Peyer's patch (tissue), 4 donors: ENCODE measurements around the gene PIEZO2. TPM values are rescaled to one million over a fixed set of nuclear protein-coding genes. Genes with fewer than 3 reads are reported as not detected.
"Not testable (repeated sequence)": the region's sequence is repeated elsewhere in the genome, so short reads cannot be mapped to it uniquely, and the experiment has no call there.

Experiments
- DNase-seq, 3 donors: peaks; one replicate each; pipeline ENCODE4 v3.0.0-alpha.2; 2017 to 2019
- H3K27ac ChIP-seq, 4 donors: fragments of 200-600 bp; sonication (generic); one replicate each; pipeline ENCODE4 v1.5.1; 2016 to 2019
- H3K27me3 ChIP-seq, 2 donors: fragments of 200-600 bp; sonication (generic); one replicate each; pipeline ENCODE4 v1.5.1; 2019
- H3K36me3 ChIP-seq, 3 donors: fragments of 200-600 bp; sonication (generic); one replicate each; pipeline ENCODE4 v1.5.1; 2016 to 2019
- H3K4me1 ChIP-seq, 4 donors: fragments of 200-600 bp; sonication (generic); one replicate each; pipeline ENCODE4 v1.5.1; 2016 to 2019
- H3K4me3 ChIP-seq, 4 donors: fragments of 200-600 bp; sonication (generic); 1 replicate in 3 of 4; 2 replicates in 1 of 4; pipeline ENCODE4 v1.5.1; 2016 to 2019; ENCODE audit warnings: mild to moderate bottlenecking in 1 of 4
- H3K9me3 ChIP-seq, 4 donors: fragments of 200-600 bp; sonication (generic); one replicate each; pipeline ENCODE4 v1.5.1; 2016 to 2019; ENCODE audit warnings: mild to moderate bottlenecking in 1 of 4
- CTCF ChIP-seq, 6 experiments: fragments of 450-650 bp in 4 of 6; fragments of 200-600 bp in 2 of 6; sonication (generic) in 1 of 6; IDR thresholded peaks; one replicate each; pipeline ENCODE4 v1.5.1; 2017 to 2019; ENCODE audit warnings: antibody characterized with exemption in 6 of 6, mild to moderate bottlenecking in 3 of 6, moderate library complexity in 1 of 6
- POLR2A ChIP-seq, 2 donors: fragments of 450-650 bp; IDR thresholded peaks; one replicate each; pipeline ENCODE4 v1.5.1; 2017; ENCODE audit warnings: antibody characterized with exemption in 2 of 2, mild to moderate bottlenecking in 2 of 2, moderate library complexity in 2 of 2
- total RNA-seq, 4 donors: library from RNA; depleted of rRNA; stranded (reverse); fragments of >200 nt; gene quantifications; one replicate each; pipeline ENCODE4 v1.1.0, GENCODE V29; 2016

PIEZO2 gene
- total RNA-seq: 1 to 10 TPM in 3 of 4 donors, under 1 TPM in 1; 0.85 to 5.8 (median 4.5) TPM

- peak in 1 of 3 donors; percentile 56 for DNase-seq
- Histone ChIP-seq H3K27me3 (peaks cover 0 to 12% of the 10 kb centered on the region in 2 donors), H3K36me3 (no peaks in the 10 kb centered on the region), H3K4me1 (peaks cover 0 to 14% (median 0%) of the 10 kb centered on the region in 4 donors), H3K4me3 (peak within 1 kb of the TSS in 3 of 4 donors; percentile 22 to 50 (median 45)), H3K27ac (no peak within 1 kb of the TSS), H3K9me3 (no peaks in the 10 kb centered on the region)
- TF ChIP-seq POLR2A (IDR thresholded peaks at IDR 0.05): no peak
- TF ChIP-seq CTCF (IDR thresholded peaks at IDR 0.05): no peak
These were observed at the start of gene PIEZO2 for GRCh38 chr18:11149441-11150270. PIEZO2 (minus strand) TSS chr18:11149569; CDS start chr18:11148588, 981 bp downstream.

GRCh38 chr18:11183637-11184036, 34.3 kb upstream of the PIEZO2 start:
- Histone ChIP-seq H3K36me3 (no peaks in the 10 kb centered on the region), H3K9me3 (no peaks in the 10 kb centered on the region), H3K4me3 (no peak overlapping the region), H3K4me1 (no peaks in the 10 kb centered on the region), H3K27me3 (no peaks in the 10 kb centered on the region), H3K27ac (no peak overlapping the region)
- DNase-seq: no peak
- TF ChIP-seq POLR2A (IDR thresholded peaks at IDR 0.05) (no peak), CTCF (IDR thresholded peaks at IDR 0.05) (no peak)

- not testable (repeated sequence) for H3K4me3 ChIP-seq, H3K27me3 ChIP-seq, H3K4me1 ChIP-seq, H3K9me3 ChIP-seq, DNase-seq, H3K36me3 ChIP-seq, H3K27ac ChIP-seq
These were observed 32.3 kb upstream of the PIEZO2 start for GRCh38 chr18:11181629-11182028.

- TF ChIP-seq POLR2A (IDR thresholded peaks at IDR 0.05) (no peak), CTCF (IDR thresholded peaks at IDR 0.05) (no peak)
These were observed 30.7 kb upstream of the PIEZO2 start for GRCh38 chr18:11179959-11180519.

GRCh38 chr18:11178951-11179549, 29.7 kb upstream of the PIEZO2 start:
- Histone ChIP-seq H3K9me3 (no peaks in the 10 kb centered on the region), H3K4me1 (no peaks in the 10 kb centered on the region), H3K27ac (no peak overlapping the region), H3K36me3 (no peaks in the 10 kb centered on the region), H3K4me3 (no peak overlapping the region), H3K27me3 (no peaks in the 10 kb centered on the region)
- no peak for TF ChIP-seq POLR2A (IDR thresholded peaks at IDR 0.05)
- no peak for TF ChIP-seq CTCF (IDR thresholded peaks at IDR 0.05)
- DNase-seq: no peak

More at GRCh38 chr18:11179959-11180519, 30.7 kb upstream of the PIEZO2 start:
- no peak overlapping the region for H3K27ac ChIP-seq
- no peaks in the 10 kb centered on the region for H3K9me3 ChIP-seq
- no peaks in the 10 kb centered on the region for H3K36me3 ChIP-seq
- no peak for DNase-seq
- H3K27me3 ChIP-seq: no peaks in the 10 kb centered on the region
- no peak overlapping the region for H3K4me3 ChIP-seq
- no peaks in the 10 kb centered on the region for H3K4me1 ChIP-seq

GRCh38 chr18:11177382-11177781, 28.0 kb upstream of the PIEZO2 start:
- DNase-seq: no peak
- Histone ChIP-seq H3K36me3 (no peaks in the 10 kb centered on the region), H3K4me3 (no peak overlapping the region), H3K27ac (no peak overlapping the region), H3K9me3 (no peaks in the 10 kb centered on the region), H3K4me1 (no peaks in the 10 kb centered on the region), H3K27me3 (no peaks in the 10 kb centered on the region)
- TF ChIP-seq CTCF (IDR thresholded peaks at IDR 0.05) (no peak), POLR2A (IDR thresholded peaks at IDR 0.05) (no peak)
